GM19467 (cell line): ENCODE results near the gene RMI2.
"Not testable (repeated sequence)": the region's sequence is repeated elsewhere in the genome, so short reads cannot be mapped to it uniquely, and the experiment has no call there.

ENCODE experiments used
- ATAC-seq: cut with Tn5 transposase; IDR thresholded peaks from one replicate; pipeline ENCODE4 v1.9.1; 2021; ENCODE audit warnings: mild to moderate bottlenecking, moderate library complexity; ENCODE audit not compliant: unreplicated experiment

Gene RMI2

GRCh38 chr16:11345040-11345862 is at the start of gene RMI2:
RMI2 (plus strand) TSS chr16:11345459; CDS start chr16:11345472, 13 bp downstream.
- ATAC-seq = peak; percentile 95

DNA sequence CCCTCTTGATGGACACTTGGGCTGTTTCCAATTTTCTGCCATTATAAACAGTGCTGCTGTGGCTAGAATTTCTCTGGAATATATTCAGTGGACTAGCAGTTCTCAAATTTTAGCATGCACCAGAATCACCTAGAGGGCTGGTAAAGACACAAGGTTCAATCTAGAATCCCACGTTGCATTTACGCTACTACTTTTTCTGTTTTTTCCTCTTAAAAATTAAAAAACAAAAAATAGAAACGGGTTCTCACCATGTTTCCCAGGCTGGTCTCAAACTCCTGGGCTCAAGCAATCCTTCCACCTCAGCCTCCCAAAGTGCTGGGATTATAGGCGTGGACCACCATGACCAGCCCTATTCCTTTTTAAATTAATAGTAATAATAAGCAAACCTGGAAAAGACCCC is 49.6 kb upstream of the RMI2 start:
- ATAC-seq = no peak

DNA sequence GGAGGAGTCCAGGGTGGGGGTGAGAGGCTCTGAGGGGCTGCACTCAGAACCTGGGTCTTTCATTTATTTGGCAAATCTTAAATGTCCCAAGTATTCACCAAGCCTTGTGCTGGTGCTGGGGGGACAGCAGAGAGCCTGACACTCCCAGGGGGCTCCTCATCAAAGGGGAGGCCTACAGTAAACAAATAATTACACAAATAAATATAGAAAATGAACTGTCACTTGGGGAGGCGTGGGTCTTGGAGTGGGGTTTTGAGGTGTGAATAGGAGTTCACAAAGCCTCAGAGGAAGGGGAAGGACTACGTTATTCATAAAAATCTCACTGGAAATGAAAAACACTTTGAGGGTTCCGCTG is 48.9 kb upstream of the RMI2 start:
- ATAC-seq = no peak

GRCh38 chr16:11296706-11297491 is 48.4 kb upstream of the RMI2 start:
- ATAC-seq = peak; percentile 20

GRCh38 chr16:11297492-11298142 is 47.6 kb upstream of the RMI2 start:
- peak; percentile 81 for ATAC-seq

DNA sequence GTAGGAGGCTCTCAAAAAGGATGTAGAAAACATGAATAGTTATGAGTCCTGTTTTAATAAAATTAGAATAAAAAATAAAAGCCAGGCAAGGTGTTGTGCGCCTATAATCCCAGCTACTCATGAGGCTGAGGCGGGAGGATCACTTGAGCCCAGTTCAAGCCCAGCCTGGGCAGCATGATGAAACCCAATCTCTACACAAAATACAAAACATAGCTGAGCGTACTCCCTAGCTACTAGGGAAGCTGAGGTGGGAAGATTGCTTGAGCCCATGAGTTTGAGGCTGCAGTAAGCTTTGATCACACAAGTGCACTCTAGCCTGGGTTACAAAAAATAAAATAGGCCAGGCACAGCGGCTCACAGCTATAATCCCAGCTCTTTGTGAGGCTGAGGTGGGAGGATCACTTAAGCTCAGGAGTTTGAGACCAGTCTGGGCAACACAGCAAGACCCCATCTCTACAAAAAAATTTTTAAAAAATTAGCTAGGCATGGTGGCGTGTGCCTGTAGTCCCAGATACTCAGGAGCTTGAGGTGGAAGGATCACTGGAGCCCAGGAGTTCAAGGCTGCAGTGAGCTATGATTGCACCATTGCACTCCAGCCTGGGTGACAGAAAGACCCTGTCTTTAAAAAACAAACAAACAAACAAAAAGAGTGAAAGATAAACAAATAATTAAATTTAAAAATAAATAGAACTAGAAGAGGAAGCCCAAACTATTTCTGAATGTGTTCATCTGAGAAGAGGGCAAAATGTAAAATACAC is 46.9 kb upstream of the RMI2 start:
- no peak for ATAC-seq

GRCh38 chr16:11298950-11299547 is 46.2 kb upstream of the RMI2 start:
- ATAC-seq = not testable (repeated sequence)

DNA sequence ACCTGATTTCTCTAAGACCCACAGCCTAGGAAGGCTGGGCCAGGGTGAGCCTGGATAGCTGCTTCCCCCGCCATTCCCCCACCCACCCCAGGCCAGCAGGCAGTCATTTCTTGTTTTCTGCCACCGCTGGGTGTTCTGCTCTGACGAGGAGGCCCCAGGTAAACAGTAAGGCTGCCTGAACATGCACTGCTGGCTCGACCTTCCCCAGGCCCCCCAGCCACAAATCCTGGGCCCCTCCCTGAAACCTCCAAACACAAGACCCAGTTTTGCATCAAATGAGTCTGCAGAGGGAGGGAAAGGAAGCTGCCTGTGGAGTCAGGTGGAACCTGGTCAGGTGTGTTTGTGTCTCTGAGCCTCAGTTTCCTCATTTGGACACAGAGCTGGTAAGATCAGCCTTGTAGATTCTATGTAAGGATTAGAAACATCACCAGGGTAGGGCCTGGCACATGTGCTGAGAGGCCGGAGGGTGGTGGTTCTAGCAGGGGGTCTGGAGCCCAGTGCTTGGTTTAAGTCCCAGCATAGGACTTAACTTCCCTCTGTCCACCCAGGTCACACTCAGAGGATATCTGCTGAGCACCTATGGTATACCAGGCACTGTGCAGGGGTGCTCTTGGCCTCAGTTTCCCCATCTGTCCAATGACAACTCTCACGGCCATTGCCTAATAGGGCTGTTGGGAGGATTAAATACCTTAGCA is 45.2 kb upstream of the RMI2 start:
- no peak for ATAC-seq

DNA sequence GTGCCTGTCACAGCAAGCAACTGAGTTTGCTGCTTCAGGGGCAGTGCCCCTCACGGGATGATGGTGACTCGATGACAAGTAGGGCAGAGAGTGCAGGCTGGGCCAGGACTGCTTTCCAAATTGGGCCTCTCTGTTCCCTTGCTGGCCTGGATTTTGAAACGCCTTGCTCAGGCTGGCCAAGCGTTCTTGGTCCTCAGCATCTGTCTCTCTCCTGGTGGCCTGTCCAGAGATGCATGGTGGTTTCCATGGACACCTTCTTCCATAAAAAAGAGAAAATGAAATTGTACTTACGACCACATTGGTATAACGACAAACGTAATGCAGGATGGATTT is 44.7 kb upstream of the RMI2 start:
- ATAC-seq = no peak

GRCh38 chr16:11301645-11302501 is 43.4 kb upstream of the RMI2 start:
- ATAC-seq = no peak

DNA sequence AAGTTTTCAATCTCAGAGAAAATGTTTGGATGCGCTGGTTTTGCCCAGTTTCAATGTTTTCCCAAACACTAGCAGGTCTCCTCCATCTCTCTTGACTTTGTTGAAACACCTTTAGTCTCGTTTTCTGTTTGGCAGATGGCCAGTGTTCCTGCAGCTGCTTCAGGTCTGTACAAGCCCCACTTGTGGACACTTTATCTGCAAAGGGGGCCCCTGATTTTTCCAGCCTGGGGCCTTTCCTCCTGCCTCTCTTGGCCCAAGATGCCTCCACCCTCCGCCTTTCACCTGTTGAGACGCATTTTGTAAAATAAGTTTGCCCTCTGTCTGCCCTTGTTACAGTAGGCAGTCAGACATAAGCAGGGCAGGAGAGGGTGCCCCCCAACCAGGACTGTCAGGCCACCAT is 42.3 kb upstream of the RMI2 start:
- ATAC-seq = no peak

- ATAC-seq = no peak
These were observed 41.7 kb upstream of the RMI2 start for GRCh38 chr16:11303405-11304138.

- no peak for ATAC-seq
These were observed 38.9 kb upstream of the RMI2 start for GRCh38 chr16:11306381-11306780.

DNA sequence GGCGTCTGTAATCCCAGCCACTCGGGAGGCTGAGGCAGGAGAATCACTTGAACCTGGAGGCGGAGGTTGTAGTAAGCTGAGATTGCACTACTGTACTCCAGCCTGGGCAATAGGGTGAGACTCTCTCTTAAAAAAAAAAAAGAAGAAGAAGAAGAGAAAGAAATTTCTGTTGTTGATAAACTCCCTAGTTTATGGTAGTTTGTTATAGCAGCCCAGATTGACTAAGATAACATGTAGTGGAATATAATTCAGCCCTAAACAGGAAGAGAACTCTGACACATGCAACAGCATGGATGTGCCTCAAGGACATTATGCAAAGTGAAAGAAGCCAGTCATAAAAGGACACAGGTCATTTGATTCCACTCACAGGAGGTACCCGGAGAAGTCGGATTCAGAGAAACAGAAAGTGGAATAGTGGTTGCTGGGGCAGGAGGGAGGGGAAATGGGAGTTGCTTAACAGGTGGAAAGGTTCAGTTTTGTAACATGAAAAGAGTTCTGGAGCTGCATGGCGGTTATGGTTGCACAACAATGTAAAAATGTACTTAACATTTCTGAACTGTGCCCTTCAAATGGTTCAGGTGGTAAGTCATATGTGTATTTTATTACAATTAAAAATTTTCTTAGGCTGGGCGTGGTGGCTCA is 38.1 kb upstream of the RMI2 start:
- ATAC-seq = no peak

- ATAC-seq = no peak
These were observed 37.4 kb upstream of the RMI2 start for GRCh38 chr16:11307639-11308492.

DNA sequence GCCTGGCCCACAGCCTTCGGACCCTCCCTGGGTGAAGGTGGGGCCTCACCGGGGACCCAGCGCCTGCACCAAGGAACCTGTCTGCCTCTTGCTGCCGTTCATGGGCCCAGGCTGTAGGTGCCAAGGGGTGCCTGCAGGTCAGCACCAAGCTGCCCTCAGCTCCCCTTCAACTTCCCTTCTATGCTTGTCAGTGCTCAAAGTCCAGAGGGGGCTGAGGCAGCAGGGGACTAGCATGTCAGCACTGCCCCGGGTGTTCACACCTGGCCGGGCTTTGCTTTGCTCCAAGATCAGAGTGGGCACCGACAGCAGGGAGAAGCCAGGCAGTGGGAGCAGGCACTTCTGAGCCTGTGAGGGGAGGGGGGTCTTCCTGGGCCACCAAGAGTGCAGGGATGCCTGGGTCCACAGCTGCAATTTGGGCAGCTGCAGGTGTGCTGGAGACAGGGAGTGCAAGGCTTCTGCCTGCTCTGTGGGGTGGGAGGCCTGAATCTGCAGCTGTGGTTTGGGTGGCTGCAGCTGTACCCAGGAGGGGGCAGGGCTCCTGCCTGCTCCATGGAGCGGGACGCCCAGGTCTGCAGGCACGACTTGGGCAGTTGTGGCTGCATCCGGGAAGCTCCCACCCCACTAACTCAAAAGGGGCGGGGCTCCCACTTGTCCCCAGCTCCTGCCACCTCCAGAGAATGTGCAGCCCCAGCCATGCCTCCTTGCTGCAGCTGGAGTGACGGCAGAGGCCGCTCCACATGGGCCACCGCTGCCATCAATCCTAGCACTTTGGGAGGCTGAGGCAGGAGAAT is 36.6 kb upstream of the RMI2 start:
- no peak for ATAC-seq
